Activated CD8-positive, alpha-beta memory T cell treated with anti-CD3 and anti-CD28 coated beads, Interleukin-2, amount 50 U/mL, for 24 hours (primary cell): ENCODE measurements around the gene SRMS.
A peak's percentile ranks its signal among the peaks of the same experiment; 100 is the strongest.

Source experiments
- DNase-seq: peaks from one replicate; pipeline ENCODE4 v3.0.0-alpha.2; 2020; ENCODE audit errors: extremely low read depth

SRMS gene

DNA sequence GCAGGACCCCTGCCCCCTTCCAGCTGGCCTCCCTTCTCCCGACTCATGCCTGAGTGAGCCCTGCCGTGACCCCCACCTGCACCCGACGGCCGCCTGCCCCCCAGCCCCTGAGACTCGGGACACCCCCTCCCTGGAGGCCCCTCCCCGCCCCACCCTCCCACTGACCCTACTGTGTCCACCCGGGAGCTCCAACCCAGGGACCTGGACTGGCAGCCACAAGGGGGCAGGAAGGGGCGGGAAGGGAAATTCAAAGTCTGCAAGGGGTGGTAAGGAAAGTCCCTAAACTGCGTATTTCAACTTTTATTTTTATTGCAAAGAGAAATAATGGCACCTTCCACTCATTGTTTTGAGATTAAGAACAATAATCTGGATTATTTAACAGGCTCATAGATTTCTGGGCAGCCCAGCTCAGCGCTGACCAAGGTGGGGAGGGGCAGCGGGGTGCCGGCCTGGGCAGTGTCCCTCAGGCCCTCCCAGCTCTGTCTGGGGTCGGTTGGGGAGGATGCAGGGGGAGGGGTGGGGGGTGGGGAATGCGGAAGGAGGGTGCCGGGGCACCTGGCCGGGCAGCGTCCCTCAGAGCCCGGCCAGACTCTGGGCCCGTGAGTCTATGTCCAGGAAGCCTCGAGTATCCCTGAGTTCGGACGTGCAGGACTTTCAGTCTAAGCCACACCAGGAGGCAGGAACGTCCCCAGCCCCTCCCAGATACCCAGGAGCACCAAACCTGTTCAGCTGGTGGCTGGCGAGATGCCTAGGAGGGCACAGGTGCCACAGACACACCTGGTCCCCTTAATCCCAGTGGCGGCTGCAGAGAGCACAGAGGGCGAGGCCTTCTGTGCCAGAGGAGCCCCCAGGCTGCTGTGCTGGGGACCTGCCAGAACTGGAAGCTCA lies 9.1 kb downstream of the SRMS start:
- no peak for DNase-seq

GRCh38 chr20:63537525-63538203 lies 9.9 kb downstream of the SRMS start:
- DNase-seq, result peak; percentile 89

- DNase-seq, result no peak
Measured at GRCh38 chr20:63536997-63537524, 10.5 kb downstream of the SRMS start, which contains the start of gene PTK6. TSS of gene PTK6 (minus strand) at chr20:63537376. CDS start at chr20:63537314, 62 bp downstream.

DNA sequence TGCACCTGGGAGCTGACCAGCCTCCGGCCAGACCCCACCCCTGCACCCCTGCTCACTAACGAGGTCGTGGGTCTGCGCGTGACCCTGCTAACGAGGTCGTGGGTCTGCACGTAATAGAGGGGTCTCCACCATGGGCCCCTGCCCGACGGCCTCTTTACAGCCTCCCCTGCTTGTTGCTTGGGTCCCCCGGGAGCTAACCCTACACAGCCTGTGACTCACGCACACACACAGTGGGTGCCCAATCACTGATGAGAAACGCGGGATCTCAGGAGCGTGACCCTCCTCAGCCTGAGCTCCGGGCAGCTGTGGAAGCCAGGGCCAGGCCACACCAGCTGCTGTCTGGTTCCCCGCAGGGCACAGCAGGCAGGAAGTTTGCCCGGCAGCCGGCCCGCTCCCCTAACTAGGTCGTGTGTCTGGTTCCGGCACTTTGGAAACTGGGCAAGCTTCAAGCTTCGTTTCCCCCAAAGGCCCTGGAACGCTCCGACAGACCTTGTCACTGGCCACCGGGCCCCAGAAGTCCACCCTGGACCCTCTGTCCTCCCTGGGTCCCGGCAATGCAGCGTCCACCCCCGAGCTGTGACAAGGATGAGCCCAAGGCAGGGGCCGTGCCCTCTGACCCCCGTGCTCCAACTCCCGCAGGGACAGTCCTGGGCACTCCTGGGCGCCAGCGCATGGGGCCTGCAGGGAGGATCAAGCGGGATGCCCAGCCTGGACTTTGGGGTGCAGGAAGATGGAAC lies 11.1 kb downstream of the SRMS start:
- no peak for DNase-seq

GRCh38 chr20:63534831-63535651 lies 12.5 kb downstream of the SRMS start:
- DNase-seq, result no peak

DNA sequence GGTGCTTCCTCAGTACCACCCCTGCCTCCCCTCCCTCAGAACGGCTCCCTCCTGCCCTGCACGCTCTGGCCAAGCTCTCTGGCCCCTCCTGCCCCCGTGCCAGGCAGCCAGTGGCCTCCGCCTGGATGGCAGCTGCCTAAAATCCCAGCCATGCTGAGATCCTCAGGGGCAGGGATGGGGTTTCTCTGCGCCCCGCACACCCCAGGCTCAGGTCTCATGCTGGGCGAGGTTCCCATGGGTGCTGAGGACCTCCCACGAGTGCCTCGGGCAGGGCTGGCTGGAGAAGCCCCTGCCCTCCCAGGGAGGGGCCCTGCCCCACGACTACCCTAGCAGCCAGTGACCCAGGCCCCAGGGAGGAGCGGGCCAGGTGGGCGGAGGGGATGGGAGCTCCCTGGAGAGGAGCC lies 13.1 kb downstream of the SRMS start:
- no peak for DNase-seq

- DNase-seq, result no peak
Measured at GRCh38 chr20:63533871-63534393, 13.6 kb downstream of the SRMS start.

GRCh38 chr20:63533388-63533787 lies 14.2 kb downstream of the SRMS start:
- no peak for DNase-seq

DNA sequence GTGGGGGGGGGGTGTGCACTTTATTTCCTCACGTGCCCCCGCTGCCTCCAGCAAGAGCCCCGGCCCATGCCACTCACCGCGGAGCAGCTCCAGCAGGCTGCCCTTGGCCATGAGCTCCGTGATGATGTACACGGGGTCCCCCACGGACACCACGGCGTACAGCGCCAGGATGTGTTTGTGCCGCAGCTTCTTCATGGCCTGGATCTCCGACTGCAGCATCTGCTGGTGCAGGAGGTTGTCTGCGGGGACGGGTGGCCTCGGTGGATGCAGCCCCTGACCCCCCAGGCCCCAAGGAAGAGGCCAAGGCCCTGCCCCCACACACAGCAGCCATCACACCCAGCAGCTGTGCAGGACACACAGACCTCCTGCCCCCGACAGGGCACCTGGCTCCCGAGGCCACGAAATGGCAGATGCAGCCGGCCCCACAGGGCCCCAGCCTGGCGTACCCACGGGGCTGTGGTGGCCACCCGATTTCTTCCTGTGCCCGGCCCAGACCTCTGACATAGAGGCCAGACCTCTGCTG lies 15.0 kb downstream of the SRMS start:
- no peak for DNase-seq

- DNase-seq, result no peak
Measured at GRCh38 chr20:63531686-63532448, 15.7 kb downstream of the SRMS start.

DNA sequence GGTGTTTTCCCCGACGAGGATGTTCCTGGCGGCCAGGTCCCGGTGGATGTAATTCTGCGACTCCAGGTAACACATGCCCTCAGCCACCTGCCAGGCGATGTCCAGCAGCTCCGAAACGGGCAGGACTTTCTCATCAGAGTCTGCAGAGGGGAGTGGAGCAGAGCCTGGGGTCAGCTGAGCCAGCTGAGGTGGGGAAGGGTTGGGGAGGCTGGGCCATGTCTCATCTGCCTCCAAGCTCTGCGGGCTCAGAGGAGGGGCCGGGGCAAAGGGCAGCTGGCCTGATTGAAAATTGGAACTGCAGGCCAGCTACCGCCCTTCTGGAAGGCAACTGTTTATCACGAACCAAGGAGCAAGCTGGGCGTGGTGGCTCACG lies 16.8 kb downstream of the SRMS start:
- no peak for DNase-seq

GRCh38 chr20:63529861-63530787 lies 17.4 kb downstream of the SRMS start:
- no peak for DNase-seq

- DNase-seq, result no peak
Measured at GRCh38 chr20:63529180-63529860, 18.2 kb downstream of the SRMS start.

DNA sequence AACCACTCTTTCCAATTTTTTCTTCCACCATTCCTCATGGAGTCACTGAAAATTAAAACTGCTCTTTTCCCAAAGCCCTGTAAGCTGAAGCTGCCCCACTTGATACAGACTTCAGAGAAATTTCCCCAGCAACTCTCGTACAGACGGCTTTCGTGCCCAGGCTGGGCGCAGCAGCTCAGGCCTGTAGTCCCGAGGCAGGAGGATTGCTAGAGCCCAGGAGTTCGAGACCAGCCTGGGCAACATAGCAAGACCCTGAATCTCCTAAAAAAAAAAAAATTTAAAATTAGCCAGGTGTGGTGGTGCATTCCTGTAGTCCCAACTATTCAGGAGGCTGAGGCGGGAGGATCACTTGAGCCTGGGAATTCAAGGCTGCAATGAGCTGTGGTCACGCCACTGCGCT lies 20.4 kb downstream of the SRMS start:
- DNase-seq, result no peak

DNA sequence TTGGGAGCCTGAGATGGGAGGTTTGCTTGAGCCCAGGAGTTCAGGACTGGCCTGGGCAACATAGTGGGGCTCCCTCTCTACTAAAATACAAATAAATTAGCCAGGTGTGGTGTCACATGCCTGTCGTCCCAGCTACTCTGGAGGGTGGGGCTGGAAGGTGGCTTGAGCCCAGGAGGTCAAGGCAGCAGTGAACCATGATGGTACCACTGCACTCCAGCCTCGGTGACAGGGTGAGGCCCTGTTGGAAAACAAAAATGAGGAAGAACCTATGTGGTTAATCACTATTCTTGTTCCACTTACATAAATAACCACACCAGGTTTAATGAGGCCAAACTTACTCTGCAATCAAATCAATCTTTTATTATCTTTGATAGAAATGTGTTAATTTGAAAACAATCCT lies 21.6 kb downstream of the SRMS start:
- DNase-seq, result no peak

- no peak for DNase-seq
Measured at GRCh38 chr20:63525185-63525584, 22.4 kb downstream of the SRMS start.

DNA sequence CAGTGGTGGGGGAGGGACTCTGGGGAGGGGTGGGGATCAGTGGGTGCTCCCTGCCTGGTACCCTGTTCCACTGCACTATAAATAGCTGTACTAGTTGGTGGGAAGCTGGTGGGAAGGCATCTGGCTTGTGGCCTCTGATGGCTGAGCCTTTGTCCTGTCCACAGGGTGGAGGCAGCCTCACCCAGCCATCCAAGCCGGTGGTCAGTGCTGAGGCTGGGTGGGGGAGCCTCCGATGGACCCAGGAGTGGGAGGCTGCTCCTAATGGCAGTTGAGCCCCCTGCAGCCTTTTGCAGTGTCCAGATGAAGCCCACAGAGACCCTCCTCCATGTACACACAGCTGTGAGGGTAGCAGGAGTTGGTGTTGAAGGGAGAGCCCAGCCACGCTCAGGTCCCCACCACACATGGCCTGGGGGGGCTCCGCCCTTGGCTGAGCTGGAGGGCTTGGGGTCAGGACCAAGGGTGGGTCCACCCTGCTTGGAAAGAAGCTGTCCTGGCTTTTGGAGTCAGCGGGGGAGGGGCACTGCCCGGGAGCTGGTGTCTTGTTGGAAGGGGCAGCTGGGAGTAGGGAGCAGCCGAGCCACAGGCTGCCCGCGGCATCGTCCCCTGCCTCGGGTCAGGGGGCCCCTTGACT lies 24.5 kb downstream of the SRMS start:
- no peak for DNase-seq
